H1 (cell line): ENCODE data around the gene USP8. TPM values are rescaled to one million over a fixed set of nuclear protein-coding genes. Genes with fewer than 3 reads are reported as not detected.

ENCODE experiments used
- BCL11A ChIP-seq, 2 experiments: IDR thresholded peaks; one replicate each; pipeline ENCODE4 v1.6.1; 2011; ENCODE audit warnings: low read depth in 2 of 2, low read length in 2 of 2, mild to moderate bottlenecking in 2 of 2
- CEBPB ChIP-seq: IDR thresholded peaks from 2 replicates; pipeline ENCODE4 v1.6.1; 2012; ENCODE audit warnings: low read depth, low read length
- CHD7 ChIP-seq: fragments of 300-600 bp; sonication (generic); IDR thresholded peaks from 2 replicates; pipeline ENCODE4 v1.7.1; 2012; ENCODE audit warnings: low read length, moderate library complexity, mild to moderate bottlenecking, inconsistent platforms; ENCODE audit not compliant: insufficient replicate concordance
- polyA plus RNA-seq, 7 experiments: library from polyadenylated mRNA; depleted of rRNA in 3 of 7; stranded (reverse) in 5 of 7; unstranded in 2 of 7; fragments of >200 nt in 5 of 7; fragments of 200-250 nt in 2 of 7; gene quantifications; 1 replicate in 5 of 7; 2 replicates in 1 of 7; 4 replicates in 1 of 7; pipeline versions ENCODE4 v1.2.1 to v1.2.3, GENCODE V29; 2011 to 2013; ENCODE audit warnings: missing spikeins in 2 of 7, mixed read lengths in 2 of 7
- total RNA-seq: library from RNA; stranded (reverse); fragmentation: NEBNext Ultra II Directional; extraction: Animal tissue kit (Norgen Biotek cat#: 25700); gene quantifications from 2 replicates; pipeline ENCODE4 v1.2.1, GENCODE V29; 2021

USP8 gene
- total and polyA plus RNA-seq, 2 of the 8 experiments (the other 6 are each of a cell fraction or from before 2014, with no cell fraction given), result 19.9 to 66.2 TPM

DNA sequence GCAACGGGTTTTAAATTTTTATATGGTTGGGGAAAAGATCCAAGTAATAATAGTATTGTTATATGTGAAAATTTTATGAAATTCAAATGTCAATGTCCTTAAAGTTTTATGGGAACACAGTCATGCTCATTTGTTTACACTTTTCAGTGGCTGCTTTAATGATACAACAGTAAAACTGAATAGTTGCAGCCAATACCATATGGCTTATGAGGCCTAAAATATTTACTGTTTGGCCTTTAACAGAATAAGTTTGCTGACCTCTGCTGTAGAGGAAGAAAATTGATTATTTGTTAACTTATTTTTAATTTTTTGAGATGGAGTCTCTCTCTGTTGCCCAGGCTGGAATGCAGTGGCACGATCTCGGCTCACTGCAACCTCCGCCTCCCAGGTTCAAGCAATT lies 77.6 kb downstream of the USP8 start (continued):
- TF ChIP-seq CHD7 (no peak), CEBPB (no peak), BCL11A (IDR thresholded peaks at IDR 0.05; ENCODE audit: low read depth in 2 of 2, low read length in 2 of 2) (no peak)
